WTC11 (cell line): ENCODE results near the gene GNL1. TPM values are rescaled to one million over a fixed set of nuclear protein-coding genes. Genes with fewer than 3 reads are reported as not detected.
A peak's percentile ranks its signal among the peaks of the same experiment; 100 is the strongest.

Experiments
- ATAC-seq: fragments of 200-7000 bp; cut with Tn5 transposase; 2 replicates; pipeline ENCODE4 v1.10.0; 2021; ENCODE audit warnings: mild to moderate bottlenecking, moderate library complexity
- CTCF ChIA-PET: fragments of 300-600 bp; sonication (Branson Sonifier 250); formaldehyde crosslinking; loops from one replicate; lab custom pipeline; 2021; ENCODE audit warnings: antibody characterized with exemption; lab: Charles Lee
- POLR2A ChIA-PET: fragments of 350-600 bp; sonication (Branson Sonifier 250); formaldehyde crosslinking; loops from one replicate; lab custom pipeline; 2021; ENCODE audit warnings: antibody characterized with exemption; lab: Charles Lee
- DNase-seq: peaks from one replicate; pipeline ENCODE4 v3.0.0; 2021; ENCODE audit warnings: low spot score
- H3K27ac Mint-ChIP-seq: 2 replicates; pipeline ENCODE4 v1.8.0; 2021; ENCODE audit warnings: mixed read lengths
- H3K27me3 Mint-ChIP-seq: 2 replicates; pipeline ENCODE4 v1.8.0; 2021; ENCODE audit warnings: low read depth, mild to moderate bottlenecking, moderate library complexity, mixed read lengths
- H3K36me3 Mint-ChIP-seq: 2 replicates; pipeline ENCODE4 v1.8.0; 2021; ENCODE audit warnings: mixed read lengths
- H3K4me1 Mint-ChIP-seq: 2 replicates; pipeline ENCODE4 v1.8.0; 2022; ENCODE audit warnings: mixed read lengths
- H3K4me3 Mint-ChIP-seq: 2 replicates; pipeline ENCODE4 v1.8.0; 2021; ENCODE audit warnings: mild to moderate bottlenecking, moderate library complexity, mixed read lengths
- H3K9me3 Mint-ChIP-seq: 2 replicates; pipeline ENCODE4 v1.8.0; 2021; ENCODE audit warnings: mixed read lengths
- ATF2 ChIP-seq: sonication (generic); formaldehyde crosslinking; IDR thresholded peaks from 2 replicates; pipeline ENCODE4 v1.8.1; 2022; ENCODE audit warnings: low read depth, missing genetic modification reagents, borderline replicate concordance
- CBFB ChIP-seq: sonication (generic); formaldehyde crosslinking; IDR thresholded peaks from 2 replicates; pipeline ENCODE4 v1.8.1; 2022; ENCODE audit warnings: mild to moderate bottlenecking, low read depth, missing genetic modification reagents
- EMX1 ChIP-seq: fragments of 250-450 bp; sonication (Bioruptor Pico); IDR thresholded peaks from 2 replicates; pipeline ENCODE4 v1.8.0; 2021; ENCODE audit warnings: mild to moderate bottlenecking
- FOXP4 ChIP-seq: sonication (generic); formaldehyde crosslinking; IDR thresholded peaks from 2 replicates; pipeline ENCODE4 v1.8.0; 2022; ENCODE audit warnings: mild to moderate bottlenecking, missing genetic modification reagents
- GABPB1 ChIP-seq: sonication (generic); formaldehyde crosslinking; IDR thresholded peaks from 2 replicates; pipeline ENCODE4 v1.8.1; 2023; ENCODE audit warnings: mild to moderate bottlenecking, missing genetic modification reagents
- GRHL2 ChIP-seq: fragments of 250-450 bp; sonication (Bioruptor Pico); IDR thresholded peaks from 2 replicates; pipeline ENCODE4 v1.8.0; 2022; ENCODE audit warnings: mild to moderate bottlenecking, moderate library complexity; ENCODE audit not compliant: insufficient replicate concordance, severe bottlenecking
- MXD4 ChIP-seq: fragments of 250-450 bp; sonication (Bioruptor Pico); IDR thresholded peaks from 2 replicates; pipeline ENCODE4 v1.8.0; 2021; ENCODE audit warnings: mild to moderate bottlenecking, moderate library complexity, borderline replicate concordance
- NR1H2 ChIP-seq: sonication (generic); formaldehyde crosslinking; IDR thresholded peaks from 2 replicates; pipeline ENCODE4 v1.9.0; 2021; ENCODE audit warnings: mild to moderate bottlenecking, moderate library complexity, missing genetic modification reagents
- RORB ChIP-seq: fragments of 250-450 bp; sonication (Bioruptor Pico); IDR thresholded peaks from 2 replicates; pipeline ENCODE4 v1.9.0; 2021; ENCODE audit warnings: mild to moderate bottlenecking
- SMAD4 ChIP-seq: sonication (generic); formaldehyde crosslinking; IDR thresholded peaks from 2 replicates; pipeline ENCODE4 v1.8.0; 2022; ENCODE audit warnings: mild to moderate bottlenecking, missing genetic modification reagents
- SOX15 ChIP-seq: fragments of 250-450 bp; sonication (Bioruptor Pico); IDR thresholded peaks from 2 replicates; pipeline ENCODE4 v1.9.0; 2021; ENCODE audit warnings: mild to moderate bottlenecking
- ZNF416 ChIP-seq: fragments of 250-450 bp; sonication (Bioruptor Pico); IDR thresholded peaks from 2 replicates; pipeline ENCODE4 v1.9.0; 2021; ENCODE audit warnings: mild to moderate bottlenecking, inconsistent platforms
- ZNF423 ChIP-seq: fragments of 250-450 bp; sonication (Bioruptor Pico); IDR thresholded peaks from 2 replicates; pipeline ENCODE4 v2.1.2; 2022; ENCODE audit warnings: mild to moderate bottlenecking, moderate library complexity
- ZNF532 ChIP-seq: fragments of 250-450 bp; sonication (Bioruptor Pico); IDR thresholded peaks from 2 replicates; pipeline ENCODE4 v1.9.0; 2021; ENCODE audit warnings: mild to moderate bottlenecking, borderline replicate concordance
- ZSCAN18 ChIP-seq: fragments of 250-450 bp; sonication (Bioruptor Pico); IDR thresholded peaks from 2 replicates; pipeline ENCODE4 v2.1.2; 2022; ENCODE audit warnings: mild to moderate bottlenecking, moderate library complexity
- total RNA-seq: library from RNA; stranded (reverse); gene quantifications from 3 replicates; pipeline ENCODE4 v1.2.3, GENCODE V29; 2021
- TF ChIP-seq, protein P1 (sequence below): sonication (generic); formaldehyde crosslinking; conservative IDR thresholded peaks from 2 replicates; pipeline ENCODE4 v1.8.1; 2022; ENCODE audit warnings: mild to moderate bottlenecking, missing genetic modification reagents
- TF ChIP-seq, protein P2 (sequence below): sonication (generic); formaldehyde crosslinking; IDR thresholded peaks from 2 replicates; pipeline ENCODE4 v1.8.1; 2023; ENCODE audit warnings: mild to moderate bottlenecking, missing genetic modification reagents, moderate library complexity

GNL1 gene
- total RNA-seq, 1 experiment from 2014 or later = 85.7 TPM

DNA sequence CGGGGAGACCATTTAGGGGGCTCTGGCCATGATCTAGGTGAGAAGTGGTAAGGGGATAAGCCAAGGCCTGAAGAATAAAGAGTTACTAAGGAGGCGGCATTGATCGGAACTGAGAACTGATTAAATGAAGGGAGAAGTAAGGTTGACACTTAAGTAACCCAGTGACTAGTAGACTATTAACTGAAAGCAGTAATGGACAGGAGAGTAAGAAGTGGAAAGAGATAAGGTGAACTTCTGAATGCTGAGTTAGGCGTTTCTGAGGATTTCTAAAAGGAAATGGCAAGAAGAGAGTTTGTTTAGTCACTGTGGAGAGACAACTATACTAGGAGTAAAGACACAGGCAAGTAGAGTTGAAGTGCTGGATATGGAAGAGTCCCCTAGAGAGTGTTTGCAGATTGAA is 16.8 kb upstream of the GNL1 start:
- no peak for TF ChIP-seq ATF2
- no peak for TF ChIP-seq EMX1 (CRISPR knock-in tag)
- no peak for TF ChIP-seq SOX15
- no peak for TF ChIP-seq CBFB (CRISPR knock-in tag)
- TF ChIP-seq, protein P1, sequence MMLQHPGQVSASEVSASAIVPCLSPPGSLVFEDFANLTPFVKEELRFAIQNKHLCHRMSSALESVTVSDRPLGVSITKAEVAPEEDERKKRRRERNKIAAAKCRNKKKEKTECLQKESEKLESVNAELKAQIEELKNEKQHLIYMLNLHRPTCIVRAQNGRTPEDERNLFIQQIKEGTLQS (CRISPR knock-in tag) = no peak
- TF ChIP-seq FOXP4 (CRISPR knock-in tag) = no peak
- TF ChIP-seq NR1H2 = no peak
- no peak for TF ChIP-seq RORB (CRISPR knock-in tag)
- TF ChIP-seq GABPB1 (CRISPR knock-in tag) = no peak
- TF ChIP-seq MXD4 (CRISPR knock-in tag) = no peak
- TF ChIP-seq SMAD4 = no peak
- Mint-ChIP-seq H3K4me3 (peak overlapping the region; percentile 99), H3K36me3 (peaks cover 20% of the 10 kb centered on the region), H3K27me3 (peaks cover 10% of the 10 kb centered on the region), H3K9me3 (no peaks in the 10 kb centered on the region), H3K27ac (peak overlapping the region; percentile 35), H3K4me1 (peaks cover 33% of the 10 kb centered on the region)
- ChIA-PET CTCF (no interaction called here), POLR2A (no interaction called here)
- ATAC-seq = no peak
- no peak for DNase-seq

DNA sequence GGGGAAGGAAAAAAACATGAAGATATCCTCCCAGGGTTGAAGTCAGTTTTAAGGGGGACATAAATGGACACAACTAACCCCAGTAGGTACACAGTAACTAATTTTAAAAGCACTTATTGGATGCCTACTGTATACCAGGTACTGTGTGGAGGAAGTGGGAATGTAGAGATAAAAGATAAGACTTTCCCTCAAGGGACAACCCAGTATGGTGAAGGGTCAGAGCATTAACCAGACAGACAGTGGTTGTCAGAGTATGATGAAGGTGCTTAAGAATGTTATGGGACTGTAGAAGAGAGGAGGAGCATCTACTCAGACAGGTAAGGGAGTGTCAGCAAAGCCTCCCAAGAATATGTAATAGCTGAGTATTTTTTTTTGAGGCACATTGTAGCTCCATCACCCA is 15.9 kb upstream of the GNL1 start:
- peaks cover 10% of the 10 kb centered on the region for H3K27me3 Mint-ChIP-seq
- H3K4me1 Mint-ChIP-seq = peaks cover 33% of the 10 kb centered on the region
- H3K36me3 Mint-ChIP-seq = peaks cover 10% of the 10 kb centered on the region
- peak overlapping the region; percentile 98 for H3K27ac Mint-ChIP-seq
- POLR2A ChIA-PET = no interaction called here
- DNase-seq (no peak), ATAC-seq (no peak)
- peak overlapping the region; percentile 99 for H3K4me3 Mint-ChIP-seq
- CTCF ChIA-PET = no interaction called here
- H3K9me3 Mint-ChIP-seq = no peaks in the 10 kb centered on the region
- TF ChIP-seq, protein P2, sequence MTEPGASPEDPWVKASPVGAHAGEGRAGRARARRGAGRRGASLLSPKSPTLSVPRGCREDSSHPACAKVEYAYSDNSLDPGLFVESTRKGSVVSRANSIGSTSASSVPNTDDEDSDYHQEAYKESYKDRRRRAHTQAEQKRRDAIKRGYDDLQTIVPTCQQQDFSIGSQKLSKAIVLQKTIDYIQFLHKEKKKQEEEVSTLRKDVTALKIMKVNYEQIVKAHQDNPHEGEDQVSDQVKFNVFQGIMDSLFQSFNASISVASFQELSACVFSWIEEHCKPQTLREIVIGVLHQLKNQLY (CRISPR knock-in tag) = no peak
- TF ChIP-seq ZNF416 (CRISPR knock-in tag) (no peak), SOX15 (no peak), ZSCAN18 (CRISPR knock-in tag) (no peak), ZNF532 (CRISPR knock-in tag) (no peak), ZNF423 (no peak), GRHL2 (CRISPR knock-in tag) (no peak)
- TF ChIP-seq, all 79 proteins: peak for 0
